ENCODE measurements around the gene KAT8. TPM values are rescaled to one million over a fixed set of nuclear protein-coding genes. Genes with fewer than 3 reads are reported as not detected.

The KAT8 gene
- total RNA-seq, 3 donors from 2014 or later, result 61.1 to 83.1 (median 69.6) TPM

DNA sequence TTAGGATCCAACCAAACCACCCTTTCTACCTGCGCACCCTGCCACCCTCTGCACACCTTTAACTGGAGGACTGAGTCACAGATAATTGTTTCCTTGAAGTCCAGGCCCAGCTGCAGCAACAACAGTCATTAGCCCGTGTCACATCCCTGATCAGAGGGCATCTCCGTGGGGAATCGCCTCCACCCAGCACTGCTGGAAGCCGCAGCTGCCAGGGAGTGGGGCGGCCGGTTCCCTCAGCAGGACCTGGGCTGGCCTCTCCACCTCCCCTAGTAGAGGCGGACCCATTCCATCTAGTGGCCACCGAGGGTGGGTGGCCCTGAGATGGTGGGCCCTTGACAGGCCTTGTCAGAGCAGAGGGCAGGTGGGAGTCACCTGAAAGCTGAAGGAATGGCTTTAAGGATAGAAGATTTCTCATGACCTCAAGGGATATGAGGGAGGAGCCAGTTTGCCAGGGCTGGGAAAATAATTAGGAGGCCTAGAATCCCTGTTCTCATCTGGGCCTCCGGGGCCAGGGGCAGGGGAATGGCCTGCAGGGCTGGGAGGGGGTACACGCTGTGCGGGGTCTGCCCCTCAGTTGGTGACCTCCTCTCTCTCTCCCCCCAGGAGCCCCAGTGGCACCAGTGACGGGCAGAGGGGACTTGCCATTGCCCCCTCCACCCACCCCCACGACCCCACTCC, 35.0 kb upstream of the KAT8 start:
- Histone ChIP-seq H3K4me1 (ENCODE audit: low read depth) (no peaks in the 10 kb centered on the region), H3K9me3 (no peaks in the 10 kb centered on the region), H3K4me3 (no peak overlapping the region), H3K36me3 (ENCODE audit: low read depth) (peaks cover 3% of the 10 kb centered on the region)
- intact Hi-C loops (cut with DNase I, micrococcal nuclease), result no loop called here
- TF ChIP-seq, protein P1, sequence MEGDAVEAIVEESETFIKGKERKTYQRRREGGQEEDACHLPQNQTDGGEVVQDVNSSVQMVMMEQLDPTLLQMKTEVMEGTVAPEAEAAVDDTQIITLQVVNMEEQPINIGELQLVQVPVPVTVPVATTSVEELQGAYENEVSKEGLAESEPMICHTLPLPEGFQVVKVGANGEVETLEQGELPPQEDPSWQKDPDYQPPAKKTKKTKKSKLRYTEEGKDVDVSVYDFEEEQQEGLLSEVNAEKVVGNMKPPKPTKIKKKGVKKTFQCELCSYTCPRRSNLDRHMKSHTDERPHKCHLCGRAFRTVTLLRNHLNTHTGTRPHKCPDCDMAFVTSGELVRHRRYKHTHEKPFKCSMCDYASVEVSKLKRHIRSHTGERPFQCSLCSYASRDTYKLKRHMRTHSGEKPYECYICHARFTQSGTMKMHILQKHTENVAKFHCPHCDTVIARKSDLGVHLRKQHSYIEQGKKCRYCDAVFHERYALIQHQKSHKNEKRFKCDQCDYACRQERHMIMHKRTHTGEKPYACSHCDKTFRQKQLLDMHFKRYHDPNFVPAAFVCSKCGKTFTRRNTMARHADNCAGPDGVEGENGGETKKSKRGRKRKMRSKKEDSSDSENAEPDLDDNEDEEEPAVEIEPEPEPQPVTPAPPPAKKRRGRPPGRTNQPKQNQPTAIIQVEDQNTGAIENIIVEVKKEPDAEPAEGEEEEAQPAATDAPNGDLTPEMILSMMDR (IDR thresholded peaks at IDR 0.05), result no peak
- ATAC-seq, result peak; percentile 54
- no peak for DNase-seq

DNA sequence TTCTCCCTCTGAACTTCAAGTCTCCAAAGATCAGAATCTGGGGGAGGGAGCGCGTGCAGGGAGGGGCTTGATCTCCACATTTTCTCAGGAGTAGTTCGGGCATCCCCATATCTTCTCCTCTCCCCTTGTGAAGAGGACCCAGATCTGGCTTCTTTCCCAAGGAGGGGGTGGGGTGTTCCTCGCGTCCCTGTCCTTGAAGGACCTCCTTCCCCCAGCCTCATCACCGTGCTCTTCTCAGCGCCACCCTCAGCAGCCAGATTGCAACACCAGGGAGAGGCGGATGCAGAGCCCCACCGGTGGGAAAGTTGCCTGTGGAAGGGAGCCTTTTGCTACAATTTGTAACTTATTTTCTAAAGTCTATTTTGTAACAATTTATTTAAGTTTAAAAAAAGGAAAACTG, 34.4 kb upstream of the KAT8 start:
- ATAC-seq, result no peak

DNA sequence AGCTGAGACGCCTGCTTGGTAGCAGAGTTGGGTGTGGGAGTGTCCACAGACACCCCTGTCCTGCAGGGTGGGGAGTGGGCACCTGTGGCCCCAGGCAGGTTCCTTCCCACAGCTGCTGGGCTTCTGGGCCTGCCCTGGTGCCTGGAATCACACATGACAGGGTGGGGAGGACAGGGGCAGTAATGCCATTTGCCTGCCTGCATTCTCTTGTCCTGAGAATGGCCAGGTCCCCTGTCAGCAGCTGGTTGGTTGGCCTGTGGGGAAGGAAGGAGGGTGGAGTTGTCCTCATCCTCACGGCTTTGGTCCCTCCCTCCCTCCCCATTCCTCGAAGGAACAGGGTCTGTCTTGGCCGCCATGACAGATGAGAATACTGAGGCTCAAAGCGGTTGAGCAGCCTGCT, 33.9 kb upstream of the KAT8 start:
- Histone ChIP-seq H3K9me3 (no peaks in the 10 kb centered on the region), H3K4me3 (no peak overlapping the region), H3K36me3 (ENCODE audit: low read depth) (peaks cover 3% of the 10 kb centered on the region), H3K4me1 (ENCODE audit: low read depth) (no peaks in the 10 kb centered on the region)
- no peak for DNase-seq
- ATAC-seq, result no peak
- intact Hi-C loops (cut with DNase I, micrococcal nuclease), result no loop called here
- TF ChIP-seq, protein P1 (IDR thresholded peaks at IDR 0.05), result no peak

More for the DNA sequence above, 34.4 kb upstream of the KAT8 start:
- no peak overlapping the region for H3K4me3 ChIP-seq
- no peaks in the 10 kb centered on the region for H3K4me1 ChIP-seq (ENCODE audit: low read depth)
- peaks cover 3% of the 10 kb centered on the region for H3K36me3 ChIP-seq (ENCODE audit: low read depth)
- DNase-seq, result no peak
- TF ChIP-seq, protein P1 (IDR thresholded peaks at IDR 0.05), result no peak
- intact Hi-C loops (cut with DNase I, micrococcal nuclease), result no loop called here
- H3K9me3 ChIP-seq, result no peaks in the 10 kb centered on the region

DNA sequence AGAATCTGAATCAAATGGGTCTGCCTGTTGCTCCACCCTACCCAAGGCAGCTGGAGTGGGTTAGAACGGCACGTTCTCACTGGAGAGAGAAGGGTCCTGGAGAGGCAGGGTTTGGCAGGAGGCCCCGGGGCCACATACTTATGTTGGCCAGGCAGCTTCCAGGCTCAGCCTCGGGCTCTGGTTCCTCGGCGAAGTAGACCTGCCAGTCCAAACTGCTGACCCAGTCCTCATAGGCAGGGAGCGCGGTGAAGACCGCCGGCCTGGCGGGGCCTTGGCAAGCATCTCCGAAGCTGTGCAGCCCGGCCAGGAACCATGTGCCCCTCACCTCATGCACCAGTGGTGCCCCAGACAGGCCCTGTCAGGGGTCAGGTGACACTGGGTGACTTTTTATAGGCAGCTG, 33.5 kb upstream of the KAT8 start:
- no peaks in the 10 kb centered on the region for H3K9me3 ChIP-seq
- intact Hi-C loops (cut with DNase I, micrococcal nuclease), result no loop called here
- H3K4me1 ChIP-seq (ENCODE audit: low read depth), result no peaks in the 10 kb centered on the region
- no peak for DNase-seq
- H3K36me3 ChIP-seq (ENCODE audit: low read depth), result peaks cover 3% of the 10 kb centered on the region
- H3K4me3 ChIP-seq, result no peak overlapping the region
- TF ChIP-seq, protein P1 (IDR thresholded peaks at IDR 0.05), result no peak
- no peak for ATAC-seq

DNA sequence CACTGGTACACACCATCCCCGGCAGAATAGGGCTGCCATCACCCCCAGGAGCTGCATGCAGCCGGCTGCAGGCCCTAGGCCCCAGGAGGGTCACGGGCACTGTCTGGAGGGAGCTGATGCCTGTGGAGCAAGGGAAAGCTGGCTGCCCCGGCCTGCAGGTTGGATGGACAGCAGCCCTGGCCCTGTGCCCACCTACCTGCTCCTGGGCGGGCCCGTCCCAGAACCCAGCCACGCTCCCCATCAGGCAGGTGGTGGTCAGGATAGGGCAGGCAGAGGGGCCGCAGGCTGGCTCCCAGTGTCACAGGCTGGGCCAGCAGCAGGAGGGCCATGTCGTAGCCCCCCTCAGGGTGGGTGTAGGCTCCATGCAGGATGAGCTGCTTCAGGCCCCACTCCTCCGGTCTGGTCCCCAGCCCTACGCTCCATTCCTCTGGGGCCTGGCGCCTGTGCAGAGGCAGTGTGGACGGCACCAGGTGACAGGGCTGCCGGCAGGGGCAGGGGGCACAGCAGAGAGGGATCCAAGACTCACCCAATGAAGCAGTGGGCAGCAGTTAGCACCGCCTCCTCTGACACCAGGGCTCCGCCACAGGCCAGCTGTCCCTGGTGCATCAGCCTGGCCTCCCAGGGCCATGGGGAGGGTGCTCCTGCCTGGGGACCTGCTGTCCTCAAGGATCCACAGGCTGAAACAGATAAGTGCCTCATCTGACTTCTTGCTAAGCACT, 32.7 kb upstream of the KAT8 start:
- no peak overlapping the region for H3K4me3 ChIP-seq
- no peaks in the 10 kb centered on the region for H3K4me1 ChIP-seq (ENCODE audit: low read depth)
- TF ChIP-seq, protein P1 (IDR thresholded peaks at IDR 0.05), result no peak
- no peak for DNase-seq
- H3K36me3 ChIP-seq (ENCODE audit: low read depth), result peaks cover 3% of the 10 kb centered on the region
- H3K9me3 ChIP-seq, result no peaks in the 10 kb centered on the region
- ATAC-seq, result no peak
- intact Hi-C loops (cut with DNase I, micrococcal nuclease), result no loop called here
